PC-9 (cell line): ENCODE measurements around the gene KIZ.

Source experiments
- CTCF ChIP-seq: fragments of 200-600 bp; sonication (generic); conservative IDR thresholded peaks from 2 replicates; pipeline ENCODE4 v1.6.1; 2017; ENCODE audit warnings: mixed run types, antibody characterized with exemption, mild to moderate bottlenecking, moderate library complexity
- EZH2 ChIP-seq: fragments of 200-600 bp; sonication (generic); IDR thresholded peaks from 2 replicates; pipeline ENCODE4 v1.8.0; 2017; ENCODE audit warnings: antibody characterized with exemption, low read depth

GRCh38 chr20:21214431-21214830, 88.5 kb downstream of the KIZ start:
- TF ChIP-seq CTCF (no peak), EZH2 (no peak)
